H9 (cell line): ENCODE results near the gene ATP2A1. TPM values are rescaled to one million over a fixed set of nuclear protein-coding genes. Genes with fewer than 3 reads are reported as not detected.

Experiments used
- DNase-seq: peaks from one replicate; pipeline ENCODE4 v3.0.0-alpha.2; 2017
- H2AFZ ChIP-seq: one replicate; pipeline ENCODE4 v1.6.1; 2013; ENCODE audit warnings: mild to moderate bottlenecking, low read length, control low read depth, moderate library complexity
- H2AK5ac ChIP-seq: 2 replicates; pipeline ENCODE4 v1.6.1; 2013; ENCODE audit warnings: low read length, control low read depth, mixed read lengths; ENCODE audit not compliant: insufficient read length
- H2BK120ac ChIP-seq: one replicate; pipeline ENCODE4 v1.6.1; 2013; ENCODE audit warnings: low read depth, mild to moderate bottlenecking, low read length, control low read depth, inconsistent platforms; ENCODE audit not compliant: poor library complexity, severe bottlenecking
- H2BK12ac ChIP-seq: 2 replicates; pipeline ENCODE4 v1.6.1; 2013; ENCODE audit warnings: low read length, control low read depth, mixed read lengths, low read depth; ENCODE audit not compliant: insufficient read length
- H2BK15ac ChIP-seq: 2 replicates; pipeline ENCODE4 v1.6.1; 2013; ENCODE audit warnings: low read depth, low read length, control low read depth
- H2BK20ac ChIP-seq: one replicate; pipeline ENCODE4 v1.6.1; 2013; ENCODE audit warnings: low read depth, mild to moderate bottlenecking, low read length, control low read depth, inconsistent platforms; ENCODE audit not compliant: poor library complexity, severe bottlenecking
- H2BK5ac ChIP-seq: 2 replicates; pipeline ENCODE4 v1.6.1; 2013; ENCODE audit warnings: low read length, control low read depth, mixed read lengths; ENCODE audit not compliant: insufficient read length
- H3K14ac ChIP-seq: 2 replicates; pipeline ENCODE4 v1.6.1; 2013; ENCODE audit warnings: low read length, control low read depth; ENCODE audit not compliant: insufficient read depth
- H3K18ac ChIP-seq: 2 replicates; pipeline ENCODE4 v1.6.1; 2013; ENCODE audit warnings: low read depth, mild to moderate bottlenecking, mixed read lengths, low read length, control low read depth; ENCODE audit not compliant: insufficient read length
- H3K23ac ChIP-seq: 2 replicates; pipeline ENCODE4 v1.6.1; 2013; ENCODE audit warnings: low read length, control low read depth, mixed read lengths, low read depth; ENCODE audit not compliant: insufficient read length
- H3K23me2 ChIP-seq: 2 replicates; pipeline ENCODE4 v1.6.1; 2013; ENCODE audit warnings: low read depth, mild to moderate bottlenecking, mixed read lengths, low read length, control low read depth; ENCODE audit not compliant: insufficient read length, poor library complexity, severe bottlenecking
- H3K27ac ChIP-seq: 2 replicates; pipeline ENCODE4 v1.5.1; 2013; ENCODE audit warnings: low read length, control low read depth, mixed read lengths, low read depth; ENCODE audit not compliant: insufficient read length
- H3K27me3 ChIP-seq: 2 replicates; pipeline ENCODE4 v1.6.1; 2013; ENCODE audit warnings: low read length, control low read depth, inconsistent platforms; ENCODE audit not compliant: insufficient read depth
- H3K4ac ChIP-seq: 2 replicates; pipeline ENCODE4 v1.6.1; 2013; ENCODE audit warnings: low read depth, mild to moderate bottlenecking, control low read depth, inconsistent platforms, low read length, moderate library complexity
- H3K4me1 ChIP-seq: 2 replicates; pipeline ENCODE4 v1.6.1; 2013; ENCODE audit warnings: low read length, control low read depth, inconsistent platforms; ENCODE audit not compliant: insufficient read depth
- H3K4me2 ChIP-seq: 2 replicates; pipeline ENCODE4 v1.6.1; 2013; ENCODE audit warnings: low read length, control low read depth, mixed read lengths; ENCODE audit not compliant: insufficient read length, insufficient read depth
- H3K56ac ChIP-seq: 2 replicates; pipeline ENCODE4 v1.6.1; 2013; ENCODE audit warnings: low read depth, mild to moderate bottlenecking, mixed read lengths, low read length, control low read depth; ENCODE audit not compliant: insufficient read length
- H3K79me1 ChIP-seq: 2 replicates; pipeline ENCODE4 v1.6.1; 2013; ENCODE audit warnings: low read depth, mild to moderate bottlenecking, moderate library complexity, low read length, control low read depth, inconsistent platforms; ENCODE audit not compliant: insufficient read depth, poor library complexity, severe bottlenecking
- H3K79me2 ChIP-seq: 2 replicates; pipeline ENCODE4 v1.6.1; 2013; ENCODE audit warnings: low read length, control low read depth, inconsistent platforms; ENCODE audit not compliant: insufficient read depth
- H3K9ac ChIP-seq: 2 replicates; pipeline ENCODE4 v1.6.1; 2013; ENCODE audit warnings: low read length, control low read depth, mixed read lengths; ENCODE audit not compliant: insufficient read length; ENCODE audit errors: extremely low read depth
- H3K9me3 ChIP-seq: one replicate; pipeline ENCODE4 v1.6.1; 2013; ENCODE audit warnings: low read depth, low read length, inconsistent platforms; ENCODE audit not compliant: control insufficient read depth
- H3T11ph ChIP-seq: one replicate; pipeline ENCODE4 v1.6.1; 2013; ENCODE audit warnings: mild to moderate bottlenecking, low read length, control low read depth, inconsistent platforms
- H4K20me1 ChIP-seq: one replicate; pipeline ENCODE4 v1.6.1; 2013; ENCODE audit not compliant: control insufficient read depth, insufficient read length, insufficient read depth
- H4K5ac ChIP-seq: 2 replicates; pipeline ENCODE4 v1.6.1; 2013; ENCODE audit warnings: low read depth, mild to moderate bottlenecking, mixed read lengths, low read length, control low read depth; ENCODE audit not compliant: insufficient read length
- H4K8ac ChIP-seq: replicated peaks from 2 replicates; pipeline ENCODE4 v1.6.1; 2013; ENCODE audit warnings: low read length, control low read depth, mixed read lengths, low read depth; ENCODE audit not compliant: insufficient read length
- H4K91ac ChIP-seq: 2 replicates; pipeline ENCODE4 v1.6.1; 2013; ENCODE audit warnings: low read depth, mild to moderate bottlenecking, moderate library complexity, mixed read lengths, low read length, control low read depth; ENCODE audit not compliant: insufficient read length
- H3K27ac Mint-ChIP-seq, 3 experiments: 2 replicates in 2 of 3; 3 replicates in 1 of 3; pipeline ENCODE4 v1.8.0; 2020 to 2021; ENCODE audit warnings: mixed read lengths in 3 of 3, mild to moderate bottlenecking in 1 of 3, moderate library complexity in 1 of 3
- H3K27me3 Mint-ChIP-seq: 2 replicates; pipeline ENCODE4 v1.8.0; 2021; ENCODE audit warnings: low read depth, mild to moderate bottlenecking, moderate library complexity, mixed read lengths
- H3K36me3 Mint-ChIP-seq, 3 experiments: 2 replicates in 2 of 3; 3 replicates in 1 of 3; pipeline ENCODE4 v1.8.0; 2020 to 2021; ENCODE audit warnings: low read depth in 3 of 3, mixed read lengths in 3 of 3; ENCODE audit not compliant: insufficient read depth in 1 of 3
- H3K4me1 Mint-ChIP-seq, 2 experiments: 2 replicates each; pipeline ENCODE4 v1.8.0; 2020; ENCODE audit warnings: mixed read lengths in 2 of 2
- H3K4me3 Mint-ChIP-seq, 2 experiments: 2 replicates in 1 of 2; 3 replicates in 1 of 2; pipeline ENCODE4 v1.8.0; 2020 to 2021; ENCODE audit warnings: mild to moderate bottlenecking in 2 of 2, mixed read lengths in 2 of 2, moderate library complexity in 1 of 2
- H3K9me3 Mint-ChIP-seq, 2 experiments: 2 replicates in 1 of 2; 3 replicates in 1 of 2; pipeline ENCODE4 v1.8.0; 2020; ENCODE audit warnings: mild to moderate bottlenecking in 2 of 2, mixed read lengths in 2 of 2, moderate library complexity in 1 of 2
- CTCF ChIP-seq: fragments of 200-600 bp; sonication (generic); conservative IDR thresholded peaks from 3 replicates; pipeline ENCODE4 v1.8.0; 2021; ENCODE audit warnings: antibody characterized with exemption, mild to moderate bottlenecking
- WGBS: extraction: QIAGEN DNeasy Blood & Tissue Kit; methylation state at CpG from one replicate; pipeline ENCODE4 v1.1.7; 2013; ENCODE audit warnings: missing lambda C conversion rate, low lambda C conversion rate, mixed read lengths; ENCODE audit not compliant: insufficient read length; ENCODE audit errors: extremely low coverage; 5-methylcytosine and 5-hydroxymethylcytosine counted together
- total RNA-seq: library from RNA; stranded (reverse); gene quantifications from 2 replicates; pipeline ENCODE4 v1.2.1, GENCODE V29; 2021

ATP2A1 gene
- total RNA-seq, 1 experiment from 2014 or later, result 4.6 TPM

- Histone ChIP-seq H2BK5ac (no peak overlapping the region), H2BK12ac (no peak overlapping the region), H3K9me3 (no peaks in the 10 kb centered on the region), H3K9ac (no peak overlapping the region), H2AK5ac (no peak overlapping the region), H3K4me1 (peaks cover 6% of the 10 kb centered on the region; the same call in 1 of the 2 replicates), H4K20me1 (no peaks in the 10 kb centered on the region), H3K56ac (no peak overlapping the region), H4K8ac (no peak overlapping the region), H4K5ac (no peak overlapping the region), H3K27me3 (peaks cover 6% of the 10 kb centered on the region; the same call in 1 of the 2 replicates), H3K23me2 (peaks cover 11% of the 10 kb centered on the region), H3K79me2 (no peaks in the 10 kb centered on the region), H3K27ac (no peak overlapping the region), H3K14ac (no peak overlapping the region), H3K79me1 (no peaks in the 10 kb centered on the region), H2BK120ac (no peak overlapping the region), H3T11ph (no peak overlapping the region), H3K23ac (no peak overlapping the region), H2BK20ac (no peak overlapping the region), H2AFZ (no peak overlapping the region), H2BK15ac (no peak overlapping the region), H4K91ac (no peak overlapping the region), H3K18ac (no peak overlapping the region), H3K4ac (no peak overlapping the region), H3K4me2 (no peak overlapping the region)
- Mint-ChIP-seq H3K4me1 (peaks cover 16 to 32% of the 10 kb centered on the region in 2 experiments), H3K9me3 (no peaks in the 10 kb centered on the region; a peak in 1 of 5 replicates), H3K4me3 (no peak overlapping the region; a peak in 2 of 5 replicates), H3K36me3 (peaks cover 0 to 8% (median 4%) of the 10 kb centered on the region in 3 experiments; a peak in 4 of 7 replicates), H3K27me3 (peaks cover 18% of the 10 kb centered on the region), H3K27ac (no peak overlapping the region; a peak in 1 of 7 replicates)
- TF ChIP-seq CTCF, result no peak
- no peak for DNase-seq
- WGBS, result no CpG with 5 or more reads among the region's 6 CpGs
Measured at GRCh38 chr16:28884045-28884444, 5.8 kb downstream of the ATP2A1 start.
